Hepatocyte (in vitro differentiated cells): ENCODE results near the gene GRK2.

Experiments used
- CTCF ChIP-seq: fragments of 200-600 bp; sonication (generic); IDR thresholded peaks from 2 replicates; pipeline ENCODE4 v1.5.1; 2016; ENCODE audit warnings: antibody characterized with exemption, mild to moderate bottlenecking; ENCODE audit not compliant: poor library complexity
- EZH2phosphoT487 ChIP-seq: fragments of 200-600 bp; sonication (generic); IDR thresholded peaks from one replicate; pipeline ENCODE4 v1.6.1; 2018; ENCODE audit warnings: antibody characterized with exemption, mild to moderate bottlenecking, low read depth, moderate library complexity; ENCODE audit not compliant: unreplicated experiment, severe bottlenecking

- TF ChIP-seq CTCF (peak; percentile 84), EZH2phosphoT487 (no peak)
Observed at GRCh38 chr11:67262731-67263675, 3.3 kb upstream of the GRK2 start.
